ENCODE data around the gene JARID2.

Gene JARID2

GRCh38 chr6:15403094-15403755 is 157.4 kb downstream of the JARID2 start:
- H3K14ac ChIP-seq (ENCODE audit: low read length in 2 of 2), result no peak overlapping the region
- no peaks in the 10 kb centered on the region for H3K36me3 ChIP-seq (ENCODE audit: control insufficient read depth in 1 of 2, insufficient read depth in 2 of 2, low read depth in 1 of 2, low read length in 2 of 2)
- no peak overlapping the region for H2BK15ac ChIP-seq (ENCODE audit: low read depth, poor library complexity, severe bottlenecking)
- no peak overlapping the region for H3K4me3 ChIP-seq (ENCODE audit: insufficient read depth in 1 of 2, low read depth in 1 of 2, low read length in 2 of 2)
- no peak overlapping the region for H2BK5ac ChIP-seq (ENCODE audit: low read depth, low read length, poor library complexity, severe bottlenecking)
- H3K27ac ChIP-seq (ENCODE audit: low read length, poor library complexity, severe bottlenecking), result no peak overlapping the region
- no peaks in the 10 kb centered on the region for H3K9me3 ChIP-seq (ENCODE audit: control insufficient read depth, low read length)
- no peak overlapping the region for H2AK5ac ChIP-seq (ENCODE audit: low read length, severe bottlenecking)
- H3K27me3 ChIP-seq (ENCODE audit: control insufficient read depth in 1 of 2, insufficient read depth in 1 of 2, low read length in 2 of 2), result no peaks in the 10 kb centered on the region
- H3K4ac ChIP-seq (ENCODE audit: low read depth in 1 of 2, low read length in 2 of 2), result no peak overlapping the region
- no peak for DNase-seq
- no peak overlapping the region for H4K8ac ChIP-seq (ENCODE audit: low read length)
- H3K79me1 ChIP-seq (replicated peaks; ENCODE audit: low read length, poor library complexity, severe bottlenecking), result peaks cover 43% of the 10 kb centered on the region
- H3K4me2 ChIP-seq (ENCODE audit: low read length, poor library complexity, severe bottlenecking), result no peak overlapping the region
- no peak overlapping the region for H3K9ac ChIP-seq (ENCODE audit: low read length)
- peaks cover 9% of the 10 kb centered on the region for H3K4me1 ChIP-seq (ENCODE audit: control insufficient read depth, insufficient read depth, low read depth, low read length)
- H4K91ac ChIP-seq (ENCODE audit: low read length), result no peak overlapping the region
- H2BK12ac ChIP-seq (ENCODE audit: low read length in 2 of 2), result no peak overlapping the region
- 87% methylated on average over 4 of the region's 6 CpGs for WGBS
- no peak overlapping the region for H3K18ac ChIP-seq (ENCODE audit: low read depth in 1 of 2, low read length in 2 of 2)
- H3K23ac ChIP-seq (ENCODE audit: low read length in 2 of 2), result no peak overlapping the region
- H2AFZ ChIP-seq (ENCODE audit: low read depth, low read length), result no peak overlapping the region
- no peak overlapping the region for H2BK120ac ChIP-seq (ENCODE audit: low read depth, low read length)

DNA sequence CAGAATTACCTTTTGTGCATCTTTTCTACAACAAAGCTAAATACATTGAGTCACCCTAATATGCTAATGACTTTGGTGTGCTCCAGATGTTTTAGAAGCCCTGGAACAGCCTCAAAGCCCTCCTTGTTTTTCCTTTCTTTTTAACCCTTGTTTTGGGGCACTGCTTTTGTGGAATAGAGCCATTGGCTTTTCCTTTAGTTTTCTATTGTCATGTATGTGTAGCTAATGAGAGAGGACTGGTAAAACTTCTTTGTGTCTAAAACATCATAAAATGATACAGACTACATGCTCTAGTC is 158.8 kb downstream of the JARID2 start:
- H2BK120ac ChIP-seq (ENCODE audit: low read depth, low read length), result no peak overlapping the region
- no peak overlapping the region for H3K23ac ChIP-seq (ENCODE audit: low read length in 2 of 2)
- H3K4ac ChIP-seq (ENCODE audit: low read depth in 1 of 2, low read length in 2 of 2), result no peak overlapping the region
- H3K18ac ChIP-seq (ENCODE audit: low read depth in 1 of 2, low read length in 2 of 2), result no peak overlapping the region
- H3K36me3 ChIP-seq (ENCODE audit: control insufficient read depth in 1 of 2, insufficient read depth in 2 of 2, low read depth in 1 of 2, low read length in 2 of 2), result no peaks in the 10 kb centered on the region
- H3K14ac ChIP-seq (ENCODE audit: low read length in 2 of 2), result no peak overlapping the region
- H2AK5ac ChIP-seq (ENCODE audit: low read length, severe bottlenecking), result no peak overlapping the region
- no peak overlapping the region for H2BK15ac ChIP-seq (ENCODE audit: low read depth, poor library complexity, severe bottlenecking)
- H3K4me3 ChIP-seq (ENCODE audit: insufficient read depth in 1 of 2, low read depth in 1 of 2, low read length in 2 of 2), result no peak overlapping the region
- peaks cover 40% of the 10 kb centered on the region for H3K79me1 ChIP-seq (replicated peaks; ENCODE audit: low read length, poor library complexity, severe bottlenecking)
- no peaks in the 10 kb centered on the region for H3K27me3 ChIP-seq (ENCODE audit: control insufficient read depth in 1 of 2, insufficient read depth in 1 of 2, low read length in 2 of 2)
- no peak overlapping the region for H4K8ac ChIP-seq (ENCODE audit: low read length)
- no peak overlapping the region for H3K27ac ChIP-seq (ENCODE audit: low read length, poor library complexity, severe bottlenecking)
- H3K9ac ChIP-seq (ENCODE audit: low read length), result no peak overlapping the region
- DNase-seq, result no peak
- H3K4me1 ChIP-seq (ENCODE audit: control insufficient read depth, insufficient read depth, low read depth, low read length), result peaks cover 9% of the 10 kb centered on the region
- H2BK12ac ChIP-seq (ENCODE audit: low read length in 2 of 2), result no peak overlapping the region
- no peaks in the 10 kb centered on the region for H3K9me3 ChIP-seq (ENCODE audit: control insufficient read depth, low read length)
- H2BK5ac ChIP-seq (ENCODE audit: low read depth, low read length, poor library complexity, severe bottlenecking), result no peak overlapping the region
- no peak overlapping the region for H2AFZ ChIP-seq (ENCODE audit: low read depth, low read length)
- H3K4me2 ChIP-seq (ENCODE audit: low read length, poor library complexity, severe bottlenecking), result no peak overlapping the region
- no peak overlapping the region for H4K91ac ChIP-seq (ENCODE audit: low read length)

GRCh38 chr6:15405129-15406068 is 159.5 kb downstream of the JARID2 start:
- H3K4ac ChIP-seq (ENCODE audit: low read depth in 1 of 2, low read length in 2 of 2), result no peak overlapping the region
- H2BK120ac ChIP-seq (ENCODE audit: low read depth, low read length), result no peak overlapping the region
- no peak for DNase-seq
- no peak overlapping the region for H3K27ac ChIP-seq (ENCODE audit: low read length, poor library complexity, severe bottlenecking)
- H3K36me3 ChIP-seq (ENCODE audit: control insufficient read depth in 1 of 2, insufficient read depth in 2 of 2, low read depth in 1 of 2, low read length in 2 of 2), result no peaks in the 10 kb centered on the region
- no peak overlapping the region for H2AK5ac ChIP-seq (ENCODE audit: low read length, severe bottlenecking)
- peaks cover 3% of the 10 kb centered on the region for H3K4me1 ChIP-seq (ENCODE audit: control insufficient read depth, insufficient read depth, low read depth, low read length)
- H3K14ac ChIP-seq (ENCODE audit: low read length in 2 of 2), result no peak overlapping the region
- no peak overlapping the region for H3K4me3 ChIP-seq (ENCODE audit: insufficient read depth in 1 of 2, low read depth in 1 of 2, low read length in 2 of 2)
- H4K91ac ChIP-seq (ENCODE audit: low read length), result no peak overlapping the region
- no peak overlapping the region for H3K9ac ChIP-seq (ENCODE audit: low read length)
- H2BK12ac ChIP-seq (ENCODE audit: low read length in 2 of 2), result no peak overlapping the region
- H2BK5ac ChIP-seq (ENCODE audit: low read depth, low read length, poor library complexity, severe bottlenecking), result no peak overlapping the region
- no peaks in the 10 kb centered on the region for H3K9me3 ChIP-seq (ENCODE audit: control insufficient read depth, low read length)
- H2BK15ac ChIP-seq (ENCODE audit: low read depth, poor library complexity, severe bottlenecking), result no peak overlapping the region
- no peak overlapping the region for H3K18ac ChIP-seq (ENCODE audit: low read depth in 1 of 2, low read length in 2 of 2)
- no peak overlapping the region for H3K4me2 ChIP-seq (ENCODE audit: low read length, poor library complexity, severe bottlenecking)
- H2AFZ ChIP-seq (ENCODE audit: low read depth, low read length), result no peak overlapping the region
- H4K8ac ChIP-seq (ENCODE audit: low read length), result no peak overlapping the region
- peaks cover 42% of the 10 kb centered on the region for H3K79me1 ChIP-seq (replicated peaks; ENCODE audit: low read length, poor library complexity, severe bottlenecking)
- H3K27me3 ChIP-seq (ENCODE audit: control insufficient read depth in 1 of 2, insufficient read depth in 1 of 2, low read length in 2 of 2), result no peaks in the 10 kb centered on the region
- 92% methylated on average over 11 of the region's 11 CpGs for WGBS
- no peak overlapping the region for H3K23ac ChIP-seq (ENCODE audit: low read length in 2 of 2)

GRCh38 chr6:15406452-15406851 is 160.6 kb downstream of the JARID2 start:
- H3K9ac ChIP-seq (ENCODE audit: low read length), result no peak overlapping the region
- no CpG with 5 or more reads among the region's 1 CpG for WGBS
- no peak overlapping the region for H4K8ac ChIP-seq (ENCODE audit: low read length)
- H2AK5ac ChIP-seq (ENCODE audit: low read length, severe bottlenecking), result no peak overlapping the region
- H3K23ac ChIP-seq (ENCODE audit: low read length in 2 of 2), result no peak overlapping the region
- H2BK15ac ChIP-seq (ENCODE audit: low read depth, poor library complexity, severe bottlenecking), result no peak overlapping the region
- H3K27me3 ChIP-seq (ENCODE audit: control insufficient read depth in 1 of 2, insufficient read depth in 1 of 2, low read length in 2 of 2), result no peaks in the 10 kb centered on the region
- H3K14ac ChIP-seq (ENCODE audit: low read length in 2 of 2), result no peak overlapping the region
- no peak overlapping the region for H3K4me3 ChIP-seq (ENCODE audit: insufficient read depth in 1 of 2, low read depth in 1 of 2, low read length in 2 of 2)
- H3K36me3 ChIP-seq (ENCODE audit: control insufficient read depth in 1 of 2, insufficient read depth in 2 of 2, low read depth in 1 of 2, low read length in 2 of 2), result peaks cover 0 to under 1% of the 10 kb centered on the region in 2 experiments
- H3K4me2 ChIP-seq (ENCODE audit: low read length, poor library complexity, severe bottlenecking), result no peak overlapping the region
- H3K27ac ChIP-seq (ENCODE audit: low read length, poor library complexity, severe bottlenecking), result no peak overlapping the region
- no peak overlapping the region for H2BK120ac ChIP-seq (ENCODE audit: low read depth, low read length)
- peaks cover 39% of the 10 kb centered on the region for H3K79me1 ChIP-seq (replicated peaks; ENCODE audit: low read length, poor library complexity, severe bottlenecking)
- H3K4ac ChIP-seq (ENCODE audit: low read depth in 1 of 2, low read length in 2 of 2), result no peak overlapping the region
- no peaks in the 10 kb centered on the region for H3K9me3 ChIP-seq (ENCODE audit: control insufficient read depth, low read length)
- no peaks in the 10 kb centered on the region for H3K4me1 ChIP-seq (ENCODE audit: control insufficient read depth, insufficient read depth, low read depth, low read length)
- H4K91ac ChIP-seq (ENCODE audit: low read length), result no peak overlapping the region
- no peak overlapping the region for H3K18ac ChIP-seq (ENCODE audit: low read depth in 1 of 2, low read length in 2 of 2)
- no peak overlapping the region for H2AFZ ChIP-seq (ENCODE audit: low read depth, low read length)
- no peak for DNase-seq
- no peak overlapping the region for H2BK12ac ChIP-seq (ENCODE audit: low read length in 2 of 2)
- no peak overlapping the region for H2BK5ac ChIP-seq (ENCODE audit: low read depth, low read length, poor library complexity, severe bottlenecking)

Measured in mesenchymal stem cell (in vitro differentiated cells and primary cell).